Subcutaneous adipose tissue (tissue), 4 donors: ENCODE measurements around the gene CDCA4. TPM values are rescaled to one million over a fixed set of nuclear protein-coding genes. Genes with fewer than 3 reads are reported as not detected.

Source experiments
- CTCF ChIP-seq: fragments of 450-650 bp; IDR thresholded peaks from one replicate; pipeline ENCODE4 v1.5.1; 2016; ENCODE audit warnings: low read depth, mild to moderate bottlenecking, control low read depth, antibody characterized with exemption, moderate library complexity
- total RNA-seq, 4 donors: library from RNA; depleted of rRNA; stranded (reverse); fragments of >200 nt; gene quantifications; one replicate each; pipeline ENCODE4 v1.1.0, GENCODE V29; 2016

CDCA4 gene
- total RNA-seq = 1 to 10 TPM; 4.0 to 6.6 (median 6.3) TPM

GRCh38 chr14:105020815-105021655 is at the start of gene CDCA4:
CDCA4 (minus strand) TSS chr14:105021083; CDS start chr14:105011929, 9,154 bp downstream.
- TF ChIP-seq CTCF = no peak

GRCh38 chr14:105069871-105070759 is 49.2 kb upstream of the CDCA4 start:
- no peak for TF ChIP-seq CTCF

GRCh38 chr14:105069522-105069870 is 48.6 kb upstream of the CDCA4 start:
- TF ChIP-seq CTCF = no peak

GRCh38 chr14:105068818-105069217 is 47.9 kb upstream of the CDCA4 start:
- TF ChIP-seq CTCF = no peak

GRCh38 chr14:105067969-105068301 is 47.1 kb upstream of the CDCA4 start:
- TF ChIP-seq CTCF = no peak

- no peak for TF ChIP-seq CTCF
Observed at GRCh38 chr14:105067140-105067968, 46.5 kb upstream of the CDCA4 start.
